Gastroesophageal sphincter (tissue), 3 donors: ENCODE measurements around the gene PRKN.

Source experiments
- CTCF ChIP-seq, 4 experiments: fragments of 200-600 bp in 2 of 4; fragments of 450-650 bp in 2 of 4; sonication (generic) in 1 of 4; IDR thresholded peaks; one replicate each; pipeline ENCODE4 v1.5.1; 2017 to 2019; ENCODE audit warnings: antibody characterized with exemption in 4 of 4, mild to moderate bottlenecking in 2 of 4, moderate library complexity in 2 of 4
- EP300 ChIP-seq: sonication (generic); formaldehyde crosslinking; IDR thresholded peaks from one replicate; pipeline ENCODE4 v1.6.1; 2017; ENCODE audit warnings: antibody characterized with exemption, mild to moderate bottlenecking
- POLR2AphosphoS5 ChIP-seq: sonication (generic); formaldehyde crosslinking; IDR thresholded peaks from one replicate; pipeline ENCODE4 v1.6.1; 2017; ENCODE audit warnings: antibody characterized with exemption

- no peak for TF ChIP-seq CTCF (IDR thresholded peaks at IDR 0.05)
- no peak for TF ChIP-seq POLR2AphosphoS5
- no peak for TF ChIP-seq EP300
These were observed 338.1 kb downstream of the PRKN start for GRCh38 chr6:162389343-162390085.
